HL-60 (cell line): ENCODE results near the gene ZC3H12C.

Source experiments
- DNase-seq, 2 experiments: peaks; one replicate each; pipeline ENCODE4 v3.0.0-alpha.2; 2010 to 2020; ENCODE audit warnings: low read depth in 1 of 2, low spot score in 1 of 2
- H3K27ac ChIP-seq: fragments of 250-450 bp; sonication (Bioruptor Pico); replicated peaks from 2 replicates; pipeline ENCODE4 v1.5.1; 2020; ENCODE audit warnings: mild to moderate bottlenecking, moderate library complexity
- H3K27me3 ChIP-seq: fragments of 250-450 bp; sonication (Bioruptor Pico); 2 replicates; pipeline ENCODE4 v1.5.1; 2021; ENCODE audit warnings: mild to moderate bottlenecking, moderate library complexity; ENCODE audit not compliant: insufficient read depth, poor library complexity, severe bottlenecking
- H3K4me3 ChIP-seq: replicated peaks from 2 replicates; pipeline ENCODE4 v1.5.1; 2011; ENCODE audit warnings: mild to moderate bottlenecking, control low read depth, low read length; ENCODE audit not compliant: insufficient read depth
- CTCF ChIP-seq: IDR thresholded peaks from one replicate; pipeline ENCODE4 v1.5.1; 2011; ENCODE audit warnings: low read length, control low read depth, inconsistent platforms; ENCODE audit not compliant: insufficient read depth
- GABPA ChIP-seq: IDR thresholded peaks from 2 replicates; pipeline ENCODE4 v1.6.1; 2012; ENCODE audit warnings: low read depth
- POLR2AphosphoS5 ChIP-seq: IDR thresholded peaks from 2 replicates; pipeline ENCODE4 v1.6.1; 2012; ENCODE audit warnings: low read depth
- SPI1 ChIP-seq: IDR thresholded peaks from 2 replicates; pipeline ENCODE4 v1.6.1; 2012; ENCODE audit warnings: low read depth, mild to moderate bottlenecking, borderline replicate concordance
- TF ChIP-seq, protein P1 (sequence below): IDR thresholded peaks from 2 replicates; pipeline ENCODE4 v1.6.1; 2012; ENCODE audit warnings: low read depth; ENCODE audit not compliant: insufficient replicate concordance

Gene ZC3H12C

DNA sequence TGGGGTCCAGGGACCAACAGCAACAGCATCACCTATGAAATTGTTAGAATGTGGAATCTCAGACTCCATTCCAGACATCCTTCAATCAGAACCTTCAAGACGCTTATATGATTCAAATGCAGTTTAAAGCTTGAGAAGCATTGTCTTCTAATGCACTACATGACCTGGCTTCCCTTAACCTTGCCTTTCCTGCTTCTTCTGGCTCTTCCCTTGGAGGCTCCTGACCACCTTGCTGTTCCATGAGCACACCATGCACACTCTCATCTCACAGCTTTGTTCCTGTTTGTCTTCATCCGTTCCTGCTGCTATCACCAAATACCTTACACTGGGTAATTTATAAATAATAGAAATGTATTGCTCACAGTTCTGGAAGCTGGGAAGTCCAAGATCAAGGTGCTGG, 26.1 kb downstream of the ZC3H12C start:
- Histone ChIP-seq H3K4me3 (no peak overlapping the region), H3K27me3 (no peaks in the 10 kb centered on the region), H3K27ac (no peak overlapping the region)
- TF ChIP-seq GABPA = no peak
- TF ChIP-seq POLR2AphosphoS5 = no peak
- TF ChIP-seq, protein P1, sequence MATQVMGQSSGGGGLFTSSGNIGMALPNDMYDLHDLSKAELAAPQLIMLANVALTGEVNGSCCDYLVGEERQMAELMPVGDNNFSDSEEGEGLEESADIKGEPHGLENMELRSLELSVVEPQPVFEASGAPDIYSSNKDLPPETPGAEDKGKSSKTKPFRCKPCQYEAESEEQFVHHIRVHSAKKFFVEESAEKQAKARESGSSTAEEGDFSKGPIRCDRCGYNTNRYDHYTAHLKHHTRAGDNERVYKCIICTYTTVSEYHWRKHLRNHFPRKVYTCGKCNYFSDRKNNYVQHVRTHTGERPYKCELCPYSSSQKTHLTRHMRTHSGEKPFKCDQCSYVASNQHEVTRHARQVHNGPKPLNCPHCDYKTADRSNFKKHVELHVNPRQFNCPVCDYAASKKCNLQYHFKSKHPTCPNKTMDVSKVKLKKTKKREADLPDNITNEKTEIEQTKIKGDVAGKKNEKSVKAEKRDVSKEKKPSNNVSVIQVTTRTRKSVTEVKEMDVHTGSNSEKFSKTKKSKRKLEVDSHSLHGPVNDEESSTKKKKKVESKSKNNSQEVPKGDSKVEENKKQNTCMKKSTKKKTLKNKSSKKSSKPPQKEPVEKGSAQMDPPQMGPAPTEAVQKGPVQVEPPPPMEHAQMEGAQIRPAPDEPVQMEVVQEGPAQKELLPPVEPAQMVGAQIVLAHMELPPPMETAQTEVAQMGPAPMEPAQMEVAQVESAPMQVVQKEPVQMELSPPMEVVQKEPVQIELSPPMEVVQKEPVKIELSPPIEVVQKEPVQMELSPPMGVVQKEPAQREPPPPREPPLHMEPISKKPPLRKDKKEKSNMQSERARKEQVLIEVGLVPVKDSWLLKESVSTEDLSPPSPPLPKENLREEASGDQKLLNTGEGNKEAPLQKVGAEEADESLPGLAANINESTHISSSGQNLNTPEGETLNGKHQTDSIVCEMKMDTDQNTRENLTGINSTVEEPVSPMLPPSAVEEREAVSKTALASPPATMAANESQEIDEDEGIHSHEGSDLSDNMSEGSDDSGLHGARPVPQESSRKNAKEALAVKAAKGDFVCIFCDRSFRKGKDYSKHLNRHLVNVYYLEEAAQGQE = no peak
- no peak for TF ChIP-seq CTCF
- no peak for TF ChIP-seq SPI1
- no peak for DNase-seq

GRCh38 chr11:110121204-110121603, 28.0 kb downstream of the ZC3H12C start:
- Histone ChIP-seq H3K27me3 (no peaks in the 10 kb centered on the region), H3K27ac (no peak overlapping the region), H3K4me3 (no peak overlapping the region)
- TF ChIP-seq POLR2AphosphoS5 = no peak
- TF ChIP-seq GABPA = no peak
- no peak for TF ChIP-seq CTCF
- TF ChIP-seq, protein P1 = no peak
- TF ChIP-seq SPI1 = peak; percentile 46
- DNase-seq = no peak

DNA sequence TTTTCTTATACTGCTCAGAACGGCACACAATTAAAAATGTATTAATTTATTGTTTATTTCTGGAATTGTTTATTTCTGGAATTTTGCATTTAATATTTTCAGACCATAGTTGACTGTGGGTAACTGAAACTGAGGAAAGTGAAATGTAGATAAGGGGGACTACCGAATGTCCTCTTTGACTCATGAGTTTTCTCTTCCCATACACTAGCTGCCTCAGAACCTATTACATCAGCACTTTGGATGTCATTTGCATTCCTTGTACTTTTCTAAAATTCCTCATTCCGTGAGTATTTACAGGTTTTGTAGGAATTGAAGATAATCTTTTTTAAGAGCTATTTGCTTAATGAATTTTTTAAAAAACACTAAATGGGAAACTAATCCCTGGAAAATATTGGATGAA, 29.8 kb downstream of the ZC3H12C start:
- TF ChIP-seq GABPA = no peak
- TF ChIP-seq SPI1 = no peak
- no peak for TF ChIP-seq POLR2AphosphoS5
- no peak for TF ChIP-seq CTCF
- TF ChIP-seq, protein P1 = no peak
- DNase-seq = no peak
- Histone ChIP-seq H3K27me3 (no peaks in the 10 kb centered on the region), H3K27ac (no peak overlapping the region), H3K4me3 (no peak overlapping the region)
